ENCODE results near the gene SV2C. TPM values are rescaled to one million over a fixed set of nuclear protein-coding genes. Genes with fewer than 3 reads are reported as not detected.
A peak's percentile ranks its signal among the peaks of the same experiment; 100 is the strongest.

The SV2C gene
- total and polyA plus RNA-seq, 2 of the 13 experiments (the other 11 are each of a cell fraction or from before 2014, with no cell fraction given): not detected

DNA sequence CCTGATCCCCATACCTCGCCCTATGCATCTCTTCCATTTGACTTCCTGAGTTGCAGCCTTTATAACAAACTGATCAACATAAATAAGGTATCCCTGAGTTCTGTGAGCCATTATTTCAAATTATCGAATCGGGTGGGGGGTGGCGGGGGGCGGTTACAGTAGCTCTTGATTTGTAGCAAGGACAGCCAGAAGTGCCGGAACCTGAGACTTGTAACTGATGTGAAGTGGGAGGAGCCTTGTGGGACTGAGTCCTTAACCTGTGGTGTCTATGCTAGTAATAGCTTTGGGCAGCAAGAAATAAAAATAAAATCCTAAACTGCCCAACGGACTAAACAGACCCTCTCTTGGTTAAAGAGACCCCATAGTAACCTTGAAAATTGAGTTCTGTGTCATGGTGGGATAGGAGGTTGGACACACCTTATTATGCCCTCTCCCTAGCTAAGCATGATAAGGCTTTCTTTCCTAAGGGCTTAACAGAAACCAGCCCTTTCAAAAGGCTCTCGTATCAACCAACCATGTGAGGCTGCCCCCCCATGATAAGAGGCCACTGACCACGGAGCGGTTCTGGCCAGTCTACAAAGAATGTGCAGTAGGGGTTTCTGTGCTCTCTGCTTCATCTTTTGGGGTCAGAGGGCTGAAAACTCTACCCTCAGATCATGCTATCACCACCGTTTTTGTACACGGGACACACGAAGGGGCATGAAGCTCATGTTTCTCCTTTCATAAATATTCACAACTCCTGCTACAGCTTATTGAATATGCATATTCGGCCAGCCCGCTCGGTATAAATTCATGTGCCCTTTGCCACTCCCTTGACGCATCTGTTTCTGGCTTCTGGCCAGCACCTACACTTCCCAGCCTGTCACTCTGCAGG, 280.4 kb downstream of the SV2C start:
- no peaks in the 10 kb centered on the region for H4K20me1 ChIP-seq (ENCODE audit: insufficient read depth, low read length)
- no peak overlapping the region for H2AFZ ChIP-seq (ENCODE audit: low read length)
- DNase-seq (ENCODE audit: low spot score): peak; percentile 15
- no peak overlapping the region for H3K9ac ChIP-seq (ENCODE audit: insufficient read depth, low read depth, low read length)
- peaks cover 1 to 10% of the 10 kb centered on the region in 2 experiments; a peak in 1 of 5 replicates for H3K27me3 ChIP-seq (ENCODE audit: control insufficient read depth in 1 of 2, insufficient read depth in 2 of 2, low read length in 2 of 2)
- no peak for TF ChIP-seq PAF1 (CRISPR knock-in tag; IDR thresholded peaks at IDR 0.05)
- no peak for TF ChIP-seq RBM39 (IDR thresholded peaks at IDR 0.05; ENCODE audit: low read depth, low read length, poor library complexity, severe bottlenecking)
- TF ChIP-seq GABPB1 (CRISPR knock-in tag; IDR thresholded peaks at IDR 0.05): no peak
- TF ChIP-seq ZNF337 (CRISPR knock-in tag; IDR thresholded peaks at IDR 0.05; ENCODE audit: borderline replicate concordance, low read depth): no peak
- TF ChIP-seq HNF1A (IDR thresholded peaks at IDR 0.05; ENCODE audit: low read depth): no peak
- TF ChIP-seq HNF1A (CRISPR knock-in tag; IDR thresholded peaks at IDR 0.05; ENCODE audit: borderline replicate concordance): no peak
- TF ChIP-seq XBP1 (CRISPR knock-in tag; IDR thresholded peaks at IDR 0.05): no peak
- TF ChIP-seq MYPOP (CRISPR knock-in tag; IDR thresholded peaks at IDR 0.05): no peak
- TF ChIP-seq CHD4 (IDR thresholded peaks at IDR 0.05; ENCODE audit: borderline replicate concordance, low read length): no peak
- TF ChIP-seq NR2C2 (CRISPR knock-in tag; IDR thresholded peaks at IDR 0.05; ENCODE audit: borderline replicate concordance): no peak
- ChIA-PET CTCF (ENCODE audit: low intra/inter-chr PET ratio, low total read pairs) (no interaction called here), POLR2A (no interaction called here)
- no peaks in the 10 kb centered on the region for H3K36me3 ChIP-seq (replicated peaks in 1 of 2; ENCODE audit: control insufficient read depth in 1 of 2, insufficient read depth in 2 of 2, low read length in 2 of 2)
- H3K27ac ChIP-seq (ENCODE audit: extremely low read length, insufficient read depth, low read length): no peak overlapping the region
- H3K4me2 ChIP-seq (ENCODE audit: low read depth, low read length): peak overlapping the region; percentile 39
- no peak overlapping the region for H3K4me3 ChIP-seq (replicated peaks in 1 of 3; ENCODE audit: insufficient read depth in 1 of 3, low read depth in 2 of 3, low read length in 3 of 3)
- peak; percentile 56; the same call in 2 of the 3 replicates for ATAC-seq
- no peaks in the 10 kb centered on the region for H3K79me2 ChIP-seq (ENCODE audit: insufficient read depth, low read length)
- BruUV-seq (replicated peaks): no TSS peak
- in situ Hi-C loops (cut with HindIII; ENCODE audit: extremely low pct_ligation_motif_present, low pct_unique_long_range_greater_than_20kb) (no loop called here), intact Hi-C loops (cut with micrococcal nuclease; ENCODE audit: unreplicated experiment) (no loop called here)
- peaks cover 11% of the 10 kb centered on the region for H3K4me1 ChIP-seq (ENCODE audit: insufficient read depth, low read length)
- 25% methylated on average over 15 of the region's 17 CpGs for WGBS (ENCODE audit: low lambda C conversion rate)
- FAIRE-seq: no peak
- no peaks in the 10 kb centered on the region for H3K9me3 ChIP-seq (ENCODE audit: low read length)
